ENCODE data around the gene ABTB2. TPM values are rescaled to one million over a fixed set of nuclear protein-coding genes. Genes with fewer than 3 reads are reported as not detected.
A peak's percentile ranks its signal among the peaks of the same experiment; 100 is the strongest.

The ABTB2 gene
- total and polyA plus RNA-seq, 2 of the 8 experiments (the other 6 are each of a cell fraction or from before 2014, with no cell fraction given) = 7.7 to 10.2 TPM

DNA sequence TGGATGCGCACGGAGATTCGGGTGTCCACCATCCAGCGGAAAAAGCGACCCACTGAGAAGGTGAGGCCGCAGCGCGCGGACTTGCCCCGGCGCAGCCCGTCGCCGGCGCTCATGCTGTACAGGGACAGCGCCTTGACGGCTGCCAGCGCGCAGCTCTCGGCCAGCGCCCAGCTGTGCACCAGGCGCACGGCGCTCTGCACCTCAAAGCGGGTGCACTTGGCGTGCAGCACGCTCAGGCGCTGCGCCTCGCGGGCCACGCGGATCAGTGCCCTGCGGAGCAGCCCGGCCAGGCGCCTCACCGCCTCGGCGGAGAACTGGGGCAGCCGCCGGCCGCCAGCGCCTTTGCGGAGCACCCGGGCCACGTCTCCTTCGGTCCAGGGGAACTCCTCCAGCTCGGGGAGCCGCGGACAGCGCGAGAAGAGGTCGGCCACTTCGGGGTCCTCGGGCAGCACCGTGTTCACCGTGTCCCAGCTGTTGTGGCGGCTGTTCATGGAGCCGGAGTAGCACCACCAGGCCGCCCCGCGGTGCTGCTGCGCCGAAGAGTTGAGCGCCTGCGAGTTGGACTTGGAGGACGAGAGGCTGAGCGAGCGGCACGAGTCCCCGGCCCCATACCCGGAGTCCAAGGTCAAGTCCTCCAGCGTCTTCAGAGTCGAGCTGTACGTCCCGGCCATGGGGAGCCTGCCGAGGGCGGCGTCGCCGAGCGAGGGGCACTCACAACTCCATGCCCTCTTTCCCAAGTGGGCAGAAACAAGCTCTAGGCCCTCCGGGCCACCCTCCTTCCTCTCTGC, 703 bp downstream of the ABTB2 start:
- Histone ChIP-seq H4K91ac (replicated peaks; ENCODE audit: insufficient read length, low read length) (no peak overlapping the region), H2AFZ (ENCODE audit: low read length) (no peak overlapping the region; the same call in 1 of the 2 replicates), H2BK120ac (replicated peaks; ENCODE audit: low read depth, low read length) (no peak overlapping the region), H3K4me2 (ENCODE audit: insufficient read depth in 1 of 2, low read depth in 2 of 2, low read length in 2 of 2) (peak overlapping the region; percentile 78 to 97), H4K20me1 (replicated peaks in 1 of 2; ENCODE audit: control insufficient read depth in 1 of 2, insufficient read depth in 2 of 2, low read length in 2 of 2) (peaks cover 13 to 16% of the 10 kb centered on the region in 2 experiments), H2BK12ac (ENCODE audit: low read depth, low read length) (no peak overlapping the region), H2BK15ac (ENCODE audit: low read length) (no peak overlapping the region), H3K79me2 (ENCODE audit: control insufficient read depth in 1 of 2, insufficient read depth in 2 of 2, low read length in 2 of 2) (peaks cover 0 to 29% of the 10 kb centered on the region in 2 experiments; a peak in 3 of 4 replicates), H2BK5ac (ENCODE audit: low read depth, low read length) (no peak overlapping the region), H2BK20ac (ENCODE audit: low read length) (no peak overlapping the region), H3K4ac (replicated peaks; ENCODE audit: insufficient read length, low read depth, low read length) (no peak overlapping the region), H3K9ac (replicated peaks in 1 of 4; ENCODE audit: extremely low read depth in 1 of 4, low read depth in 3 of 4, low read length in 3 of 4) (peak overlapping the region in 3 of 4 experiments; percentile 20 to 46 (median 23); a peak in 3 of 7 replicates), H4K8ac (ENCODE audit: extremely low read depth, insufficient read depth, low read length) (peak overlapping the region; percentile 64), H3K23ac (ENCODE audit: insufficient read length) (no peak overlapping the region), H2AK5ac (ENCODE audit: low read depth, low read length) (no peak overlapping the region), H3K27ac (ENCODE audit: low read depth, low read length) (no peak overlapping the region), H3K14ac (ENCODE audit: insufficient read length) (no peak overlapping the region), H3K23me2 (ENCODE audit: low read depth, low read length) (peaks cover 20% of the 10 kb centered on the region), H3K79me1 (ENCODE audit: low read depth, low read length) (no peaks in the 10 kb centered on the region; the same call in 1 of the 2 replicates), H3K4me1 (replicated peaks in 1 of 4; ENCODE audit: control insufficient read depth in 3 of 4, insufficient read depth in 4 of 4, low read length in 3 of 4) (peaks cover 0 to 21% (median 8%) of the 10 kb centered on the region in 4 experiments; a peak in 5 of 7 replicates), H3K9me3 (ENCODE audit: insufficient read depth in 2 of 2, low read depth in 1 of 2, low read length in 1 of 2) (no peaks in the 10 kb centered on the region), H3K36me3 (ENCODE audit: control insufficient read depth in 2 of 4, insufficient read depth in 4 of 4, low read length in 3 of 4) (no peaks in the 10 kb centered on the region), H3K56ac (replicated peaks; ENCODE audit: insufficient read length, low read depth, low read length) (no peak overlapping the region), H4K5ac (ENCODE audit: insufficient read length, low read depth, low read length) (no peak overlapping the region), H3K18ac (ENCODE audit: extremely low read depth, low read length) (peak overlapping the region; percentile 52; the same call in 1 of the 2 replicates), H3K4me3 (ENCODE audit: extremely low read depth in 1 of 4, insufficient read depth in 2 of 4, low read depth in 3 of 4, low read length in 4 of 4) (peak overlapping the region; percentile 52 to 72 (median 62)), H3K27me3 (replicated peaks in 1 of 4; ENCODE audit: control insufficient read depth in 3 of 4, extremely low read depth in 1 of 4, insufficient read depth in 3 of 4, low read length in 3 of 4) (peaks cover 5 to 31% (median 24%) of the 10 kb centered on the region in 4 experiments)
- DNase-seq (ENCODE audit: low read depth in 1 of 2, low spot score in 2 of 2) (peak in 1 of 2 experiments; percentile 81), FAIRE-seq (no peak)
- ChIA-PET POLR2A (ENCODE audit: partially characterized antibody) (interaction anchor here (0.6 to 4.3 kb wide), 18 partner anchors 10 to 304 kb away, joined by 3 to 20 read pairs (median 4); no protein-coding TSS in a partner anchor), CTCF (ENCODE audit: partially characterized antibody) (interaction anchor here (0.6 to 5.8 kb wide), 24 partner anchors 12 to 1116 kb away, joined by 3 to 63 read pairs (median 4); no protein-coding TSS in a partner anchor)
- 2% methylated on average over 75 of the region's 83 CpGs; no CpG with 5 or more reads in 1 of the 2 experiments for WGBS, 2 experiments (ENCODE audit: extremely low coverage in 1 of 2, insufficient coverage in 1 of 2, insufficient read length in 1 of 2, insufficient replicate concordance in 2 of 2, low coverage in 1 of 2, low lambda C conversion rate in 2 of 2, missing lambda C conversion rate in 1 of 2)
- no peak for TF ChIP-seq BACH1 (IDR thresholded peaks at IDR 0.05; ENCODE audit: low read length)
- TF ChIP-seq EZH2 (IDR thresholded peaks at IDR 0.05; ENCODE audit: low read depth, low read length, severe bottlenecking) = peak; percentile 73
- peak; percentile 83 for TF ChIP-seq KDM4A (IDR thresholded peaks at IDR 0.05; ENCODE audit: low read depth, low read length, severe bottlenecking)
- TF ChIP-seq SUZ12 (IDR thresholded peaks at IDR 0.05; ENCODE audit: low read length) = peak; percentile 69; the same call in 1 of the 2 replicates
- peak; percentile 36; the same call in 1 of the 2 replicates for TF ChIP-seq RBBP5 (IDR thresholded peaks at IDR 0.05; ENCODE audit: borderline replicate concordance, low read depth, low read length)
- no peak for TF ChIP-seq RNF2 (IDR thresholded peaks at IDR 0.05; ENCODE audit: borderline replicate concordance, low read depth, low read length, missing control alignments, poor library complexity, severe bottlenecking)
- TF ChIP-seq RAD21 (IDR thresholded peaks at IDR 0.05 in 1 of 2, conservative IDR thresholded peaks at IDR 0.05 in 1 of 2; ENCODE audit: low read depth in 2 of 2, low read length in 2 of 2) = 0 out of 4 replicates have a peak, but pooled peaks of 1 of the 2 experiments have one; percentile 17
- peak; percentile 61; the same call in 1 of the 2 replicates for TF ChIP-seq MAX (IDR thresholded peaks at IDR 0.05)
- peak; percentile 47 for TF ChIP-seq ASH2L (IDR thresholded peaks at IDR 0.05; ENCODE audit: low read length)
